HG03439 (cell line): ENCODE data around the gene YTHDF1.
"Not testable (repeated sequence)": the region's sequence is repeated elsewhere in the genome, so short reads cannot be mapped to it uniquely, and the experiment has no call there.

Experiments used
- ATAC-seq: cut with Tn5 transposase; IDR thresholded peaks from one replicate; pipeline ENCODE4 v1.9.1; 2021; ENCODE audit warnings: mild to moderate bottlenecking, moderate library complexity; ENCODE audit not compliant: unreplicated experiment

YTHDF1 gene

GRCh38 chr20:63227260-63227659, 11.3 kb upstream of the YTHDF1 start:
- no peak for ATAC-seq

- no peak for ATAC-seq
Observed at GRCh38 chr20:63226042-63226943, 10.4 kb upstream of the YTHDF1 start.

GRCh38 chr20:63225082-63225454, 9.1 kb upstream of the YTHDF1 start:
- no peak for ATAC-seq

GRCh38 chr20:63224412-63225081, 8.6 kb upstream of the YTHDF1 start:
- no peak for ATAC-seq

- ATAC-seq = no peak
Observed at GRCh38 chr20:63223826-63224207, 7.9 kb upstream of the YTHDF1 start.

GRCh38 chr20:63223121-63223825, 7.3 kb upstream of the YTHDF1 start:
- no peak for ATAC-seq

GRCh38 chr20:63222541-63222940, 6.6 kb upstream of the YTHDF1 start:
- no peak for ATAC-seq

GRCh38 chr20:63221400-63222053, 5.6 kb upstream of the YTHDF1 start:
- ATAC-seq = not testable (repeated sequence)

GRCh38 chr20:63220696-63221399, 4.9 kb upstream of the YTHDF1 start:
- no peak for ATAC-seq

- no peak for ATAC-seq
Observed at GRCh38 chr20:63219866-63220521, 4.1 kb upstream of the YTHDF1 start.

- no peak for ATAC-seq
Observed at GRCh38 chr20:63219447-63219821, 3.5 kb upstream of the YTHDF1 start.

GRCh38 chr20:63218701-63219446, 2.9 kb upstream of the YTHDF1 start:
- no peak for ATAC-seq

GRCh38 chr20:63217706-63218105, 1.8 kb upstream of the YTHDF1 start:
- ATAC-seq = no peak

GRCh38 chr20:63216849-63217471, 1.0 kb upstream of the YTHDF1 start:
- ATAC-seq = no peak

- ATAC-seq = peak; percentile 11
Observed at GRCh38 chr20:63215101-63216040, 560 bp downstream of the YTHDF1 start.

- ATAC-seq = no peak
Observed at GRCh38 chr20:63214514-63214913, 1.4 kb downstream of the YTHDF1 start.

- ATAC-seq = no peak
Observed at GRCh38 chr20:63212792-63213191, 3.1 kb downstream of the YTHDF1 start.

GRCh38 chr20:63212393-63212730, 3.6 kb downstream of the YTHDF1 start:
- no peak for ATAC-seq
